SK-N-SH (cell line): ENCODE data around the gene COPS9.

ENCODE experiments used
- CTCF ChIP-seq: fragments of 200-600 bp; sonication (generic); IDR thresholded peaks from 2 replicates; pipeline ENCODE4 v1.6.1; 2017; ENCODE audit warnings: antibody characterized with exemption, mild to moderate bottlenecking, moderate library complexity
- NFIC ChIP-seq: IDR thresholded peaks from 2 replicates; pipeline ENCODE4 v1.4.0; 2012; ENCODE audit warnings: borderline replicate concordance
- NRF1 ChIP-seq: IDR thresholded peaks from 2 replicates; pipeline ENCODE4 v1.6.1; 2012; ENCODE audit warnings: low read depth, mild to moderate bottlenecking, low read length
- YY1 ChIP-seq: IDR thresholded peaks from 2 replicates; pipeline ENCODE4 v1.4.0; 2012; ENCODE audit warnings: low read depth, mild to moderate bottlenecking

- no peak for TF ChIP-seq CTCF
- TF ChIP-seq NFIC: no peak
- TF ChIP-seq NRF1: no peak
- no peak for TF ChIP-seq YY1
Measured at GRCh38 chr2:240165661-240166060, 29.6 kb upstream of the COPS9 start.
